IMR-90 (cell line): Measurements from ENCODE around the gene IGLL1.

Experiments used
- BHLHE40 ChIP-seq: fragments of 150-350 bp; IDR thresholded peaks from 2 replicates; pipeline ENCODE4 v1.6.1; 2016; ENCODE audit warnings: mild to moderate bottlenecking, low read depth, low read length
- CEBPB ChIP-seq: IDR thresholded peaks from 2 replicates; pipeline ENCODE4 v1.6.1; 2012; ENCODE audit warnings: low read depth, low read length, improper control_type of control experiment
- CHD1 ChIP-seq: IDR thresholded peaks from 2 replicates; pipeline ENCODE4 v1.6.1; 2012; ENCODE audit warnings: low read depth, low read length, improper control_type of control experiment
- CTCF ChIP-seq: conservative IDR thresholded peaks from 2 replicates; pipeline ENCODE4 v1.5.1; 2012; ENCODE audit warnings: mild to moderate bottlenecking, low read depth, low read length, improper control_type of control experiment
- ELK1 ChIP-seq: fragments of 150-350 bp; IDR thresholded peaks from 2 replicates; pipeline ENCODE4 v1.6.1; 2016; ENCODE audit warnings: low read depth, mild to moderate bottlenecking, low read length, moderate library complexity, borderline replicate concordance
- MAFK ChIP-seq: IDR thresholded peaks from 2 replicates; pipeline ENCODE4 v1.6.1; 2012; ENCODE audit warnings: low read depth, low read length, improper control_type of control experiment
- MAZ ChIP-seq: IDR thresholded peaks from 2 replicates; pipeline ENCODE4 v1.6.1; 2012; ENCODE audit warnings: low read depth, mild to moderate bottlenecking, low read length, improper control_type of control experiment, moderate library complexity, borderline replicate concordance
- MXI1 ChIP-seq: IDR thresholded peaks from 2 replicates; pipeline ENCODE4 v1.6.1; 2012; ENCODE audit warnings: low read depth, mild to moderate bottlenecking, low read length, moderate library complexity, borderline replicate concordance
- POLR2A ChIP-seq: IDR thresholded peaks from 2 replicates; pipeline ENCODE4 v1.6.1; 2012; ENCODE audit warnings: mild to moderate bottlenecking, low read depth, low read length
- RAD21 ChIP-seq: IDR thresholded peaks from 2 replicates; pipeline ENCODE4 v1.6.1; 2012; ENCODE audit warnings: low read length, improper control_type of control experiment
- RCOR1 ChIP-seq: IDR thresholded peaks from 2 replicates; pipeline ENCODE4 v1.6.1; 2012; ENCODE audit warnings: mild to moderate bottlenecking, low read length, improper control_type of control experiment; ENCODE audit not compliant: insufficient replicate concordance
- RFX5 ChIP-seq: IDR thresholded peaks from 2 replicates; pipeline ENCODE4 v1.8.0; 2012; ENCODE audit warnings: low read depth, mild to moderate bottlenecking, low read length, moderate library complexity
- SMC3 ChIP-seq: fragments of 150-350 bp; IDR thresholded peaks from 2 replicates; pipeline ENCODE4 v1.6.1; 2016; ENCODE audit warnings: low read depth, mild to moderate bottlenecking, antibody characterized with exemption, low read length, moderate library complexity

GRCh38 chr22:23591846-23592245 lies 11.8 kb upstream of the IGLL1 start:
- TF ChIP-seq CTCF (no peak), POLR2A (no peak), ELK1 (no peak), SMC3 (no peak), MAZ (no peak), MAFK (no peak), RAD21 (no peak), CEBPB (no peak), RCOR1 (no peak), MXI1 (no peak), BHLHE40 (no peak), RFX5 (no peak), CHD1 (no peak)
